ENCODE results near the gene EIF3K. TPM values are rescaled to one million over a fixed set of nuclear protein-coding genes. Genes with fewer than 3 reads are reported as not detected.
A peak's percentile ranks its signal among the peaks of the same experiment; 100 is the strongest.

Gene EIF3K
- total and polyA plus RNA-seq, 2 of the 13 experiments (the other 11 are each of a cell fraction or from before 2014, with no cell fraction given): 179 to 258 TPM

DNA sequence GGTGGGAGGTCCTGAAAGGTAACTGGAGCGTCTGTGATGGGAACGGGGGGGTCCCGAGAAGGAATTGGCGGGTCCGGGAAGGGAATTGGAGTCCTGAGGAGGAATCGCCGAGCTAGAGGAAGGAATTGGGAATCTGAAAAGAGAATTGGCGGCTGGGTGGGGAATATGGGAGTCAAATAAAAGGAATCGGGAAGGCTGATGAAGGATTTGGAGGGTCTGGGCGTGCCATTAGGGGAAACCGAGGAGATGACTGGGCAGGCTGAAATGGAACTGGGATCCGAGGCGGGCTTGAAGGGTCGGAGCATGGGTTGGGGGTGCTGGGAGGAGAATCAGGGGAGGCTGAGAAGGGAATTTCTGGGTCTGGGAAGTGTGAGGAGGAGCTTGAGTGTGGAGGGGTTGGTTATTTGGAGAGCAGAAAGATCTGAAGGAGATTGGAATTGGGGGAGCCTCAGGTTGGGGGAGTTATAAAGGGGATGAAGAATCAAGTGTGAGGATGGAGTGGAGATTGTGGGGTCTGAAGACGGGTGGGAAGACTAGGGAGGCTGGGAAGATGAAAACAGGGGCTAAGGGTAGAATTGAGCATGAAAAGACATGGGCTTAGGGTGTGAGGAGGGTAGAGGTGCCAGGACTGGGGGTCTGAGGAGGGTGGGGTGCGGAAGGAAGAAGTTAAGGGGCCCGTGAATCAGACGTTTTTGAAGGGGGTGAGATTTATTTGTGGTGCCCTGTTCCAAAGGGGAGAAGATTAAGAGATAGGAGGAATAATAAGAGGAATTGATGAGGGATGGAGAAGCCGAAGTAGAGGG is 29.2 kb downstream of the EIF3K start (continued):
- TF ChIP-seq PCBP2 (optimal IDR thresholded peaks at IDR 0.05; ENCODE audit: low read depth, low read length, poor library complexity, severe bottlenecking) (peak; percentile 51), ZNF460 (CRISPR knock-in tag; IDR thresholded peaks at IDR 0.05; ENCODE audit: borderline replicate concordance) (no peak), DMAP1 (CRISPR knock-in tag; IDR thresholded peaks at IDR 0.05) (0 out of 2 replicates have a peak, but pooled peaks have one; percentile 8), ZNF724P (CRISPR knock-in tag; IDR thresholded peaks at IDR 0.05; ENCODE audit: borderline replicate concordance) (no peak)
- TF ChIP-seq, protein P1, sequence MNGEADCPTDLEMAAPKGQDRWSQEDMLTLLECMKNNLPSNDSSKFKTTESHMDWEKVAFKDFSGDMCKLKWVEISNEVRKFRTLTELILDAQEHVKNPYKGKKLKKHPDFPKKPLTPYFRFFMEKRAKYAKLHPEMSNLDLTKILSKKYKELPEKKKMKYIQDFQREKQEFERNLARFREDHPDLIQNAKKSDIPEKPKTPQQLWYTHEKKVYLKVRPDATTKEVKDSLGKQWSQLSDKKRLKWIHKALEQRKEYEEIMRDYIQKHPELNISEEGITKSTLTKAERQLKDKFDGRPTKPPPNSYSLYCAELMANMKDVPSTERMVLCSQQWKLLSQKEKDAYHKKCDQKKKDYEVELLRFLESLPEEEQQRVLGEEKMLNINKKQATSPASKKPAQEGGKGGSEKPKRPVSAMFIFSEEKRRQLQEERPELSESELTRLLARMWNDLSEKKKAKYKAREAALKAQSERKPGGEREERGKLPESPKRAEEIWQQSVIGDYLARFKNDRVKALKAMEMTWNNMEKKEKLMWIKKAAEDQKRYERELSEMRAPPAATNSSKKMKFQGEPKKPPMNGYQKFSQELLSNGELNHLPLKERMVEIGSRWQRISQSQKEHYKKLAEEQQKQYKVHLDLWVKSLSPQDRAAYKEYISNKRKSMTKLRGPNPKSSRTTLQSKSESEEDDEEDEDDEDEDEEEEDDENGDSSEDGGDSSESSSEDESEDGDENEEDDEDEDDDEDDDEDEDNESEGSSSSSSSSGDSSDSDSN (CRISPR knock-in tag; IDR thresholded peaks at IDR 0.05): 0 out of 2 replicates have a peak, but pooled peaks have one; percentile 17

DNA sequence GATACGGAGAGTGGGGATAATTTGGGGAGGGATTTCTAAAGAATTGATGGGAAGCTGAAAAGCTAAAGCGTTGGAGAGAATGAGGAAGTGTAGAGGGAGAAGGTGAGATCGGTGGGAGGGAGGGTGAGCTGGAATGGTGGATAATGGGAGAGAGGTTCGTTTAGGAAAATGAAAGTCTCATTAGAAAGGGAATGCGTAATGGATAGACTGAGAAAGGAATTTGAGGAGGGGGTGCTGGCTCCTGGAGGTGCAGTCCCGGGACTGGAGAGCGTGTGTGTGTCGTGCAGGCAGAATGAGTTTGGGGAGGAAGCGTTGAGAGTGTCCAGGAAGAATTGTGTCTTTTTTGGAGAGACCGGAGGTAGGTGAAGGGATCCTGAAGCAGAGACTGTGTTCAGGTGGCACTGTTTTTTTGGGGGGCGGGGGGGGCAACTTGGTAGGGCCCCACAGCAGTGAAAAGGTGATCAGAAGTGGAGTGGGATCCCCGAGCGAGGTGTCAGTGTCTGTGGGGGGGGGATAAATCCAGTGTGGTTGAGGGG is 29.8 kb downstream of the EIF3K start:
- H3K79me2 ChIP-seq (ENCODE audit: insufficient read depth, low read length): peaks cover 61% of the 10 kb centered on the region
- in situ Hi-C loops (cut with HindIII; ENCODE audit: extremely low pct_ligation_motif_present, low pct_unique_long_range_greater_than_20kb): no loop called here

More for the DNA sequence above, 29.8 kb downstream of the EIF3K start:
- Histone ChIP-seq H3K4me1 (ENCODE audit: insufficient read depth, low read length) (peaks cover 46% of the 10 kb centered on the region), H3K27me3 (ENCODE audit: control insufficient read depth in 1 of 2, insufficient read depth in 2 of 2, low read length in 2 of 2) (peaks cover 0 to 4% of the 10 kb centered on the region in 2 experiments; a peak in 1 of 5 replicates), H3K4me3 (replicated peaks in 1 of 3; ENCODE audit: insufficient read depth in 1 of 3, low read depth in 2 of 3, low read length in 3 of 3) (peak overlapping the region; percentile 84 to 100 (median 100)), H2AFZ (ENCODE audit: low read length) (no peak overlapping the region), H3K4me2 (ENCODE audit: low read depth, low read length) (peak overlapping the region; percentile 94), H3K9ac (ENCODE audit: insufficient read depth, low read depth, low read length) (peak overlapping the region; percentile 99), H3K9me3 (ENCODE audit: low read length) (no peaks in the 10 kb centered on the region), H3K27ac (ENCODE audit: extremely low read length, insufficient read depth, low read length) (peak overlapping the region; percentile 92), H4K20me1 (ENCODE audit: insufficient read depth, low read length) (peaks cover 19% of the 10 kb centered on the region), H3K36me3 (replicated peaks in 1 of 2; ENCODE audit: control insufficient read depth in 1 of 2, insufficient read depth in 2 of 2, low read length in 2 of 2) (peaks cover 0 to under 1% of the 10 kb centered on the region in 2 experiments; a peak in 1 of 5 replicates)
- FAIRE-seq: no peak
- TF ChIP-seq PCBP2 (optimal IDR thresholded peaks at IDR 0.05; ENCODE audit: low read depth, low read length, poor library complexity, severe bottlenecking): peak; percentile 7
- no peak for TF ChIP-seq ZNF607 (CRISPR knock-in tag; IDR thresholded peaks at IDR 0.05; ENCODE audit: borderline replicate concordance)
- peak; percentile 11 for TF ChIP-seq AGO1 (IDR thresholded peaks at IDR 0.05; ENCODE audit: low read depth, low read length, poor library complexity, severe bottlenecking)
- TF ChIP-seq RBM22 (optimal IDR thresholded peaks at IDR 0.05; ENCODE audit: low read length): peak; percentile 44
- TF ChIP-seq SIN3A (IDR thresholded peaks at IDR 0.05; ENCODE audit: borderline replicate concordance, low read depth, low read length): 0 out of 2 replicates have a peak, but pooled peaks have one; percentile 48
- intact Hi-C loops (cut with micrococcal nuclease; ENCODE audit: unreplicated experiment): no loop called here
- 2% methylated on average over 13 of the region's 13 CpGs for WGBS (ENCODE audit: low lambda C conversion rate)
- ATAC-seq: no peak
- no peak for DNase-seq (ENCODE audit: low spot score)
- POLR2A ChIA-PET: interaction anchor here (0.6 to 4.6 kb wide), 16 partner anchors 9 to 286 kb away, joined by 3 to 63 read pairs (median 6); partner anchors contain the start of gene RINL
- no TSS peak for BruUV-seq (replicated peaks)
- CTCF ChIA-PET (ENCODE audit: low intra/inter-chr PET ratio, low total read pairs): no interaction called here

All from HepG2 (cell line).